Measurements from ENCODE around the gene PCARE. TPM values are rescaled to one million over a fixed set of nuclear protein-coding genes. Genes with fewer than 3 reads are reported as not detected.

The PCARE gene
- total and polyA plus RNA-seq, 4 donors, result not detected

DNA sequence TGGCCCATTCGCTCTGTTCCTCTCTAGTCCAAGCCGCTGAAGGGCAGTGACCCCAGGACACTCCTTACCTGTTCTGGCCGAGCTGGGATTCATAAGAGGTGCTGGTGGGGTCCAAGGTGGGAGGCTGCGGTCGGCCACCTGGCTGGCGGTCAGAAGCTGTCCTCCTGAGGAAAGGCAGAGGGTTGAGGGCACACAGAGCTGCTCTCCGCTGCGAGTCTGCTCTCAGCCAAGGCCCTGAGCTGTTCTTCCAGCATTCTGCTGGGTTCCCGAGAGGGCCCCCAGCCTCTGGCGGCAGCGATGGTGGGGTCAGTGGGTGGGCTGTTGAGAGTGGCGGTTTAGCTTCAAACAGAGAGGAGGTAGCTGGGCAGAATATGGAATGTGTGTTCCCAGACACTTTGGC is 3.8 kb downstream of the PCARE start:
- H3K9me3 ChIP-seq (ENCODE audit: control insufficient read depth in 4 of 4, low read length in 3 of 4), result no peaks in the 10 kb centered on the region
- TF ChIP-seq JUND (IDR thresholded peaks at IDR 0.05), result no peak
- TF ChIP-seq TAF1 (conservative IDR thresholded peaks at IDR 0.05), result no peak
- TF ChIP-seq NR2F2 (IDR thresholded peaks at IDR 0.05), result no peak
- TF ChIP-seq HNF4G (IDR thresholded peaks at IDR 0.05), result no peak
- TF ChIP-seq SP1 (IDR thresholded peaks at IDR 0.05), result no peak
- TF ChIP-seq, protein P1, sequence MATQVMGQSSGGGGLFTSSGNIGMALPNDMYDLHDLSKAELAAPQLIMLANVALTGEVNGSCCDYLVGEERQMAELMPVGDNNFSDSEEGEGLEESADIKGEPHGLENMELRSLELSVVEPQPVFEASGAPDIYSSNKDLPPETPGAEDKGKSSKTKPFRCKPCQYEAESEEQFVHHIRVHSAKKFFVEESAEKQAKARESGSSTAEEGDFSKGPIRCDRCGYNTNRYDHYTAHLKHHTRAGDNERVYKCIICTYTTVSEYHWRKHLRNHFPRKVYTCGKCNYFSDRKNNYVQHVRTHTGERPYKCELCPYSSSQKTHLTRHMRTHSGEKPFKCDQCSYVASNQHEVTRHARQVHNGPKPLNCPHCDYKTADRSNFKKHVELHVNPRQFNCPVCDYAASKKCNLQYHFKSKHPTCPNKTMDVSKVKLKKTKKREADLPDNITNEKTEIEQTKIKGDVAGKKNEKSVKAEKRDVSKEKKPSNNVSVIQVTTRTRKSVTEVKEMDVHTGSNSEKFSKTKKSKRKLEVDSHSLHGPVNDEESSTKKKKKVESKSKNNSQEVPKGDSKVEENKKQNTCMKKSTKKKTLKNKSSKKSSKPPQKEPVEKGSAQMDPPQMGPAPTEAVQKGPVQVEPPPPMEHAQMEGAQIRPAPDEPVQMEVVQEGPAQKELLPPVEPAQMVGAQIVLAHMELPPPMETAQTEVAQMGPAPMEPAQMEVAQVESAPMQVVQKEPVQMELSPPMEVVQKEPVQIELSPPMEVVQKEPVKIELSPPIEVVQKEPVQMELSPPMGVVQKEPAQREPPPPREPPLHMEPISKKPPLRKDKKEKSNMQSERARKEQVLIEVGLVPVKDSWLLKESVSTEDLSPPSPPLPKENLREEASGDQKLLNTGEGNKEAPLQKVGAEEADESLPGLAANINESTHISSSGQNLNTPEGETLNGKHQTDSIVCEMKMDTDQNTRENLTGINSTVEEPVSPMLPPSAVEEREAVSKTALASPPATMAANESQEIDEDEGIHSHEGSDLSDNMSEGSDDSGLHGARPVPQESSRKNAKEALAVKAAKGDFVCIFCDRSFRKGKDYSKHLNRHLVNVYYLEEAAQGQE (IDR thresholded peaks at IDR 0.05), result no peak
- TF ChIP-seq HNF4A (conservative IDR thresholded peaks at IDR 0.05), result no peak
- no peak for TF ChIP-seq FOXA1 (IDR thresholded peaks at IDR 0.05)
- TF ChIP-seq RXRA (IDR thresholded peaks at IDR 0.05), result no peak
- TF ChIP-seq, protein P2, sequence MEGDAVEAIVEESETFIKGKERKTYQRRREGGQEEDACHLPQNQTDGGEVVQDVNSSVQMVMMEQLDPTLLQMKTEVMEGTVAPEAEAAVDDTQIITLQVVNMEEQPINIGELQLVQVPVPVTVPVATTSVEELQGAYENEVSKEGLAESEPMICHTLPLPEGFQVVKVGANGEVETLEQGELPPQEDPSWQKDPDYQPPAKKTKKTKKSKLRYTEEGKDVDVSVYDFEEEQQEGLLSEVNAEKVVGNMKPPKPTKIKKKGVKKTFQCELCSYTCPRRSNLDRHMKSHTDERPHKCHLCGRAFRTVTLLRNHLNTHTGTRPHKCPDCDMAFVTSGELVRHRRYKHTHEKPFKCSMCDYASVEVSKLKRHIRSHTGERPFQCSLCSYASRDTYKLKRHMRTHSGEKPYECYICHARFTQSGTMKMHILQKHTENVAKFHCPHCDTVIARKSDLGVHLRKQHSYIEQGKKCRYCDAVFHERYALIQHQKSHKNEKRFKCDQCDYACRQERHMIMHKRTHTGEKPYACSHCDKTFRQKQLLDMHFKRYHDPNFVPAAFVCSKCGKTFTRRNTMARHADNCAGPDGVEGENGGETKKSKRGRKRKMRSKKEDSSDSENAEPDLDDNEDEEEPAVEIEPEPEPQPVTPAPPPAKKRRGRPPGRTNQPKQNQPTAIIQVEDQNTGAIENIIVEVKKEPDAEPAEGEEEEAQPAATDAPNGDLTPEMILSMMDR (IDR thresholded peaks at IDR 0.05; ENCODE audit: low read depth, low read length, missing input control), result no peak
- TF ChIP-seq YY1 (IDR thresholded peaks at IDR 0.05), result no peak
- TF ChIP-seq ATF3 (IDR thresholded peaks at IDR 0.05), result no peak
- TF ChIP-seq, protein P3, sequence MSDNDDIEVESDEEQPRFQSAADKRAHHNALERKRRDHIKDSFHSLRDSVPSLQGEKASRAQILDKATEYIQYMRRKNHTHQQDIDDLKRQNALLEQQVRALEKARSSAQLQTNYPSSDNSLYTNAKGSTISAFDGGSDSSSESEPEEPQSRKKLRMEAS (IDR thresholded peaks at IDR 0.05), result no peak

DNA sequence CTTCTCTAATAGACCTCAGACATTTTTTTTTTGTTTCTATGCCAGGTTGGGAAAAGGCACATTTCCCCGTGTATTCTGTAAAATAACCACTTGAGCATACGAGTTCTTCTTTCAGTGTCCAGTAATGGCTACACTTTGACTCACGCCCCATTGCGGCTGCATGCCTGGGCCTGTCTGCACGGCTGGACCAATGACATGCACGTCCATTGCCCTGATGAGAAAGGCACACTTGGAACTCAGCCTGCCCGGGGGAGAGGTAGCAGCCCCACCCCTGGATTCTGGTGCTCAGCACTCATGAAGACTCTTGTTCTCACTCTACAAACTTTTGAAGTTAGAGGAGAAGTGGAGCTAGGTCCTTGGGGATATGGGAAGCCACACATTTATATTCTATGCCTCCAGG is 5.8 kb downstream of the PCARE start:
- no peaks in the 10 kb centered on the region for H3K36me3 ChIP-seq (ENCODE audit: control insufficient read depth in 4 of 4, insufficient read depth in 3 of 4, low read depth in 1 of 4, low read length in 3 of 4)
- H3K27ac ChIP-seq (ENCODE audit: low read depth in 1 of 2, low read length in 2 of 2), result no peak overlapping the region
- DNase-seq (ENCODE audit: low spot score), result no peak
- 86% methylated on average over 7 of the region's 7 CpGs for WGBS
- no peaks in the 10 kb centered on the region for H3K4me1 ChIP-seq (ENCODE audit: control insufficient read depth in 4 of 4, insufficient read depth in 4 of 4, low read length in 3 of 4)
- no peaks in the 10 kb centered on the region for H3K9me3 ChIP-seq (ENCODE audit: control insufficient read depth in 4 of 4, low read length in 3 of 4)
- no peak overlapping the region for H3K9ac ChIP-seq (ENCODE audit: low read depth in 1 of 2, low read length in 2 of 2)
- TF ChIP-seq HNF4A (conservative IDR thresholded peaks at IDR 0.05) (no peak), RXRA (IDR thresholded peaks at IDR 0.05) (no peak), TAF1 (conservative IDR thresholded peaks at IDR 0.05) (no peak), YY1 (IDR thresholded peaks at IDR 0.05) (no peak), FOXA1 (IDR thresholded peaks at IDR 0.05) (no peak)
- H3K4me3 ChIP-seq (ENCODE audit: low read depth in 1 of 3, low read length in 3 of 3), result no peak overlapping the region
- H3K27me3 ChIP-seq (ENCODE audit: control insufficient read depth in 4 of 4, insufficient read depth in 4 of 4, low read length in 3 of 4), result no peaks in the 10 kb centered on the region

More for the DNA sequence above, 3.8 kb downstream of the PCARE start:
- H3K27me3 ChIP-seq (ENCODE audit: control insufficient read depth in 4 of 4, insufficient read depth in 4 of 4, low read length in 3 of 4), result no peaks in the 10 kb centered on the region
- no peak overlapping the region for H3K4me3 ChIP-seq (ENCODE audit: low read depth in 1 of 3, low read length in 3 of 3)
- no peak overlapping the region for H3K27ac ChIP-seq (ENCODE audit: low read depth in 1 of 2, low read length in 2 of 2)
- no peak for DNase-seq (ENCODE audit: low spot score)
- no peaks in the 10 kb centered on the region for H3K36me3 ChIP-seq (ENCODE audit: control insufficient read depth in 4 of 4, insufficient read depth in 3 of 4, low read depth in 1 of 4, low read length in 3 of 4)
- WGBS, result 83% methylated on average over 12 of the region's 12 CpGs
- H3K9ac ChIP-seq (ENCODE audit: low read depth in 1 of 2, low read length in 2 of 2), result no peak overlapping the region
- H3K4me1 ChIP-seq (ENCODE audit: control insufficient read depth in 4 of 4, insufficient read depth in 4 of 4, low read length in 3 of 4), result no peaks in the 10 kb centered on the region
